Nephron (organoid): Measurements from ENCODE around the gene NR3C2.
A peak's percentile ranks its signal among the peaks of the same experiment; 100 is the strongest.
"Not testable (repeated sequence)": the region's sequence is repeated elsewhere in the genome, so short reads cannot be mapped to it uniquely, and the experiment has no call there.

Experiments
- H3K27ac Mint-ChIP-seq, 3 experiments: 2 replicates each; pipeline ENCODE4 v1.8.0; 2020; ENCODE audit warnings: mixed read lengths in 3 of 3, mild to moderate bottlenecking in 2 of 3, moderate library complexity in 1 of 3
- H3K27me3 Mint-ChIP-seq: 2 replicates; pipeline ENCODE4 v1.8.0; 2021; ENCODE audit warnings: low read depth, mild to moderate bottlenecking, moderate library complexity, mixed read lengths
- H3K36me3 Mint-ChIP-seq: 2 replicates; pipeline ENCODE4 v1.8.0; 2020; ENCODE audit warnings: low read depth, mixed read lengths
- H3K4me1 Mint-ChIP-seq: 2 replicates; pipeline ENCODE4 v1.8.0; 2020; ENCODE audit warnings: mixed read lengths
- H3K4me3 Mint-ChIP-seq, 3 experiments: 2 replicates each; pipeline ENCODE4 v1.8.0; 2020; ENCODE audit warnings: mild to moderate bottlenecking in 3 of 3, mixed read lengths in 3 of 3, moderate library complexity in 2 of 3
- H3K9me3 Mint-ChIP-seq: 2 replicates; pipeline ENCODE4 v1.8.0; 2020; ENCODE audit warnings: mixed read lengths
- CTCF ChIP-seq, 3 experiments: fragments of 200-600 bp; sonication (generic); IDR thresholded peaks; one replicate each; pipeline ENCODE4 v1.5.0; 2021; ENCODE audit warnings: antibody characterized with exemption in 3 of 3; ENCODE audit not compliant: unreplicated experiment in 3 of 3

NR3C2 gene

GRCh38 chr4:148124512-148124911, 317.7 kb downstream of the NR3C2 start:
- Mint-ChIP-seq H3K4me1 (no peaks in the 10 kb centered on the region), H3K4me3 (no peak overlapping the region), H3K9me3 (peaks cover 40% of the 10 kb centered on the region), H3K36me3 (peaks cover 26% of the 10 kb centered on the region), H3K27ac (no peak overlapping the region), H3K27me3 (no peaks in the 10 kb centered on the region)
- TF ChIP-seq CTCF (IDR thresholded peaks at IDR 0.05; ENCODE audit: unreplicated experiment in 3 of 3): no peak

GRCh38 chr4:148123161-148123560, 319.1 kb downstream of the NR3C2 start:
- H3K9me3 Mint-ChIP-seq: peaks cover 39% of the 10 kb centered on the region
- not testable (repeated sequence) for H3K27me3 Mint-ChIP-seq, H3K4me3 Mint-ChIP-seq, H3K27ac Mint-ChIP-seq
- H3K4me1 Mint-ChIP-seq: peaks cover 13% of the 10 kb centered on the region
- peaks cover 26% of the 10 kb centered on the region for H3K36me3 Mint-ChIP-seq

- Mint-ChIP-seq H3K4me3 (no peak overlapping the region), H3K4me1 (peaks cover 40% of the 10 kb centered on the region)
- no peak for TF ChIP-seq CTCF (IDR thresholded peaks at IDR 0.05; ENCODE audit: unreplicated experiment in 3 of 3)
Measured at GRCh38 chr4:148120216-148120615, 322.0 kb downstream of the NR3C2 start.

GRCh38 chr4:148118633-148119032, 323.6 kb downstream of the NR3C2 start:
- Mint-ChIP-seq H3K27ac (peak overlapping the region; percentile 10 to 81 (median 16)), H3K4me1 (peaks cover 53% of the 10 kb centered on the region), H3K9me3 (peaks cover 18% of the 10 kb centered on the region), H3K27me3 (no peaks in the 10 kb centered on the region), H3K4me3 (peak overlapping the region in 1 of 3 experiments; percentile 21), H3K36me3 (peaks cover 12% of the 10 kb centered on the region)
- no peak for TF ChIP-seq CTCF (IDR thresholded peaks at IDR 0.05; ENCODE audit: unreplicated experiment in 3 of 3)

More at GRCh38 chr4:148120216-148120615, 322.0 kb downstream of the NR3C2 start:
- peaks cover 33% of the 10 kb centered on the region for H3K9me3 Mint-ChIP-seq
- peaks cover 17% of the 10 kb centered on the region for H3K36me3 Mint-ChIP-seq
- H3K27ac Mint-ChIP-seq: no peak overlapping the region
- H3K27me3 Mint-ChIP-seq: no peaks in the 10 kb centered on the region

GRCh38 chr4:148118179-148118578, 324.0 kb downstream of the NR3C2 start:
- Mint-ChIP-seq H3K4me1 (peaks cover 57% of the 10 kb centered on the region), H3K27me3 (no peaks in the 10 kb centered on the region), H3K4me3 (peak overlapping the region in 1 of 3 experiments; percentile 21), H3K27ac (peak overlapping the region; percentile 10 to 81 (median 16)), H3K36me3 (peaks cover 7% of the 10 kb centered on the region), H3K9me3 (peaks cover 13% of the 10 kb centered on the region)
- TF ChIP-seq CTCF (IDR thresholded peaks at IDR 0.05; ENCODE audit: unreplicated experiment in 3 of 3): no peak

- Mint-ChIP-seq H3K36me3 (peaks cover 5% of the 10 kb centered on the region), H3K9me3 (peaks cover 3% of the 10 kb centered on the region), H3K27me3 (no peaks in the 10 kb centered on the region), H3K4me3 (no peak overlapping the region), H3K4me1 (peaks cover 68% of the 10 kb centered on the region), H3K27ac (peak overlapping the region; percentile 10 to 77 (median 44))
- TF ChIP-seq CTCF (IDR thresholded peaks at IDR 0.05; ENCODE audit: unreplicated experiment in 3 of 3): no peak
Measured at GRCh38 chr4:148116969-148117368, 325.2 kb downstream of the NR3C2 start.
